ENCODE data around the gene PIGZ.
A peak's percentile ranks its signal among the peaks of the same experiment; 100 is the strongest.

The PIGZ gene

GRCh38 chr3:197001106-197001971 is 32.7 kb upstream of the PIGZ start:
- TF ChIP-seq CTCF (IDR thresholded peaks at IDR 0.05; ENCODE audit: low read depth, low read length), result no peak
- no peak for DNase-seq (ENCODE audit: low read depth in 2 of 2)
- no peak overlapping the region for H3K4me3 ChIP-seq (replicated peaks in 1 of 2; ENCODE audit: low read depth in 2 of 2, low read length in 2 of 2)

GRCh38 chr3:197000211-197000610 is 31.6 kb upstream of the PIGZ start:
- no peak overlapping the region for H3K4me3 ChIP-seq (replicated peaks in 1 of 2; ENCODE audit: low read depth in 2 of 2, low read length in 2 of 2)
- no peak for TF ChIP-seq CTCF (IDR thresholded peaks at IDR 0.05; ENCODE audit: low read depth, low read length)
- peak in 1 of 2 donors; percentile 40 for DNase-seq (ENCODE audit: low read depth in 2 of 2)

GRCh38 chr3:196998966-196999760 is 30.5 kb upstream of the PIGZ start:
- H3K4me3 ChIP-seq (replicated peaks in 1 of 2; ENCODE audit: low read depth in 2 of 2, low read length in 2 of 2), result no peak overlapping the region
- TF ChIP-seq CTCF (IDR thresholded peaks at IDR 0.05; ENCODE audit: low read depth, low read length), result no peak
- no peak for DNase-seq (ENCODE audit: low read depth in 2 of 2)

GRCh38 chr3:196997311-196997710 is 28.7 kb upstream of the PIGZ start:
- DNase-seq (ENCODE audit: low read depth in 2 of 2), result no peak
- no peak for TF ChIP-seq CTCF (IDR thresholded peaks at IDR 0.05; ENCODE audit: low read depth, low read length)
- H3K4me3 ChIP-seq (replicated peaks in 1 of 2; ENCODE audit: low read depth in 2 of 2, low read length in 2 of 2), result no peak overlapping the region

- H3K4me3 ChIP-seq (replicated peaks in 1 of 2; ENCODE audit: low read depth in 2 of 2, low read length in 2 of 2), result no peak overlapping the region
- no peak for TF ChIP-seq CTCF (IDR thresholded peaks at IDR 0.05; ENCODE audit: low read depth, low read length)
- no peak for DNase-seq (ENCODE audit: low read depth in 2 of 2)
Measured at GRCh38 chr3:196996454-196997265, 28.0 kb upstream of the PIGZ start.

- H3K4me3 ChIP-seq (replicated peaks in 1 of 2; ENCODE audit: low read depth in 2 of 2, low read length in 2 of 2), result no peak overlapping the region
- DNase-seq (ENCODE audit: low read depth in 2 of 2), result no peak
- TF ChIP-seq CTCF (IDR thresholded peaks at IDR 0.05; ENCODE audit: low read depth, low read length), result no peak
Measured at GRCh38 chr3:196995646-196996355, 27.2 kb upstream of the PIGZ start.
